ENCODE measurements around the gene TJP3.

GRCh38 chr19:3776479-3777040 lies 68.4 kb downstream of the TJP3 start:
- no peak for TF ChIP-seq POLR2A (IDR thresholded peaks at IDR 0.05)
- no peak for TF ChIP-seq CTCF (IDR thresholded peaks at IDR 0.05)
